Upper lobe of left lung (tissue), 6 donors: ENCODE measurements around the gene CFAP44. TPM values are rescaled to one million over a fixed set of nuclear protein-coding genes. Genes with fewer than 3 reads are reported as not detected.

Experiments
- ATAC-seq, 2 donors: fragments of 200-7000 bp; cut with Tn5 transposase; one replicate each; pipeline ENCODE4 v1.9.1; 2022; ENCODE audit warnings: mild to moderate bottlenecking in 2 of 2, moderate library complexity in 2 of 2; ENCODE audit not compliant: low FRiP score in 2 of 2
- DNase-seq, 2 donors: peaks; one replicate each; pipeline ENCODE4 v3.0.0-alpha.2; 2019 to 2020
- H3K27ac ChIP-seq, 4 donors: fragments of 200-600 bp; sonication (generic); one replicate each; pipeline ENCODE4 v1.5.1; 2016 to 2019
- H3K27me3 ChIP-seq, 4 donors: fragments of 200-600 bp; sonication (generic); one replicate each; pipeline ENCODE4 v1.5.1; 2017 to 2019
- H3K36me3 ChIP-seq, 4 donors: fragments of 200-600 bp; sonication (generic); one replicate each; pipeline ENCODE4 v1.5.1; 2016 to 2019
- H3K4me1 ChIP-seq, 4 donors: fragments of 200-600 bp; sonication (generic); one replicate each; pipeline ENCODE4 v1.5.1; 2018 to 2019
- H3K4me3 ChIP-seq, 4 donors: fragments of 200-600 bp; sonication (generic); one replicate each; pipeline ENCODE4 v1.5.1; 2017 to 2019; ENCODE audit warnings: mild to moderate bottlenecking in 2 of 4, moderate library complexity in 1 of 4
- H3K9me3 ChIP-seq, 4 donors: fragments of 200-600 bp; sonication (generic); one replicate each; pipeline ENCODE4 v1.5.1; 2018 to 2019
- CTCF ChIP-seq, 6 experiments: fragments of 450-650 bp in 4 of 6; fragments of 200-600 bp in 2 of 6; sonication (generic) in 2 of 6; IDR thresholded peaks; one replicate each; pipeline ENCODE4 v1.5.1; 2016 to 2019; ENCODE audit warnings: antibody characterized with exemption in 6 of 6
- EP300 ChIP-seq, 4 donors: sonication (generic); formaldehyde crosslinking; IDR thresholded peaks; one replicate each; pipeline ENCODE4 v1.5.1; 2017; ENCODE audit warnings: antibody characterized with exemption in 4 of 4, control low read depth in 2 of 4
- POLR2A ChIP-seq, 4 donors: fragments of 450-650 bp; IDR thresholded peaks; one replicate each; pipeline ENCODE4 v1.5.1; 2016 to 2017; ENCODE audit warnings: antibody characterized with exemption in 4 of 4, mild to moderate bottlenecking in 2 of 4
- POLR2AphosphoS5 ChIP-seq, 2 donors: sonication (generic); formaldehyde crosslinking; IDR thresholded peaks; one replicate each; pipeline ENCODE4 v1.5.1; 2017; ENCODE audit warnings: antibody characterized with exemption in 2 of 2
- WGBS, 2 donors: methylation state at CpG; one replicate each; pipeline ENCODE4 v1.1.5; 2017 to 2018; 5-methylcytosine and 5-hydroxymethylcytosine counted together
- total RNA-seq, 6 donors: library from RNA; depleted of rRNA in 4 of 6; stranded (reverse); fragments of >200 nt in 4 of 6; gene quantifications; one replicate each; pipeline versions ENCODE4 v1.1.0 to v1.2.1, GENCODE V29; 2016 to 2021
- donor health status: DM: no; HTN: no; CAD: no; lungs with moderate emphysema.
- donor health status: DM: no; HTN: yes; CAD: no; lungs with severe emphysema.

Gene CFAP44
- total RNA-seq, 6 donors from 2014 or later, result 6.5 to 54.9 (median 10.9) TPM

DNA sequence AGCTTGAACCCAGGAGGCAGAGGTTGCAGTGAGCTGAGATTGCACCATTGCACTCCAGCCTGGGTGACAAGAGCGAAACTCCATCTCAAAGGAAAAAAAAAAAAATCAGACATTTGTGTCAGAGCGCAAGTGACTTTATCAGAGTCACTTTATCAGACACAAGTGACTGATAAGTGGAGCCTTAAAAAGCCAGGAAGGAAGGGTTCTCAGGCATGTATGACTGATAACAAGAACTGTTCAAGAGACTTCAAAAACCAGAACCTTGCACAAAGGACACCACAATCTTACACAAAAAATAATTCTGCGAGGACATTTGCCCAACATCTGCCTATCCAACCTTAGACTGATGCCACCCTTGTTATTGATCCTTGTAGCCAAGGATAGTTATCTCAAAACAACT lies 13.3 kb upstream of the CFAP44 start:
- Histone ChIP-seq H3K4me1 (no peaks in the 10 kb centered on the region), H3K27me3 (no peaks in the 10 kb centered on the region), H3K27ac (no peak overlapping the region), H3K36me3 (peaks cover 6 to 56% (median 15%) of the 10 kb centered on the region in 4 donors), H3K4me3 (no peak overlapping the region), H3K9me3 (no peaks in the 10 kb centered on the region)
- whole genome bisulfite sequencing, 2 donors, result 58 to 60% methylated on average over 3 of the region's 3 CpGs
- ATAC-seq (no peak), DNase-seq (no peak)
- TF ChIP-seq CTCF (IDR thresholded peaks at IDR 0.05) (no peak), POLR2AphosphoS5 (IDR thresholded peaks at IDR 0.05) (no peak), POLR2A (IDR thresholded peaks at IDR 0.05) (no peak), EP300 (IDR thresholded peaks at IDR 0.05) (no peak)

DNA sequence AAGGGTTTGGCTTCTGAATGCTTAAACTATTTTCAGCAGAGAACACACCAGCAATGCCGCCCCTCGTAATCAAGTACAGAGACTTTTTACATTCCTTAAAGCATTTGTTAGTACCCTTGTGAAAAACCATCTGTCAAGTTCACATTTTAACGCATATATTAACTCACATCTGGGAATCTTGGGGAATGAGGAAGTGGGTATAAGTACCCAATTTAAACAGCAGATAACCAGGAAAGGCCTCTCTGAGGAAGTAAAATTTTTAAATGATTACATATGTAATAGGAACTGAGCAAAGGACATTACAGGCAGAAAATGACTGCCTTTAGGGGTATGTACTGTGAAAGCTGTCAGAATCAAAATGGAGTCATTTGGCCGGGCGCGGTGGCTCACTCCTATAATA lies 12.8 kb upstream of the CFAP44 start:
- no peak for ATAC-seq
- Histone ChIP-seq H3K4me3 (no peak overlapping the region), H3K27ac (no peak overlapping the region), H3K36me3 (peaks cover 6 to 59% (median 15%) of the 10 kb centered on the region in 4 donors), H3K27me3 (no peaks in the 10 kb centered on the region), H3K9me3 (no peaks in the 10 kb centered on the region), H3K4me1 (no peaks in the 10 kb centered on the region)
- WGBS, 2 donors, result 86 to 89% methylated on average over 6 of the region's 6 CpGs
- TF ChIP-seq POLR2A (IDR thresholded peaks at IDR 0.05) (no peak), EP300 (IDR thresholded peaks at IDR 0.05) (no peak), CTCF (IDR thresholded peaks at IDR 0.05) (no peak), POLR2AphosphoS5 (IDR thresholded peaks at IDR 0.05) (no peak)
- DNase-seq, result no peak

- Histone ChIP-seq H3K36me3 (peaks cover 0 to 57% (median 10%) of the 10 kb centered on the region in 4 donors), H3K4me3 (no peak overlapping the region)
Observed at GRCh38 chr3:113450911-113451310, 9.6 kb upstream of the CFAP44 start.

DNA sequence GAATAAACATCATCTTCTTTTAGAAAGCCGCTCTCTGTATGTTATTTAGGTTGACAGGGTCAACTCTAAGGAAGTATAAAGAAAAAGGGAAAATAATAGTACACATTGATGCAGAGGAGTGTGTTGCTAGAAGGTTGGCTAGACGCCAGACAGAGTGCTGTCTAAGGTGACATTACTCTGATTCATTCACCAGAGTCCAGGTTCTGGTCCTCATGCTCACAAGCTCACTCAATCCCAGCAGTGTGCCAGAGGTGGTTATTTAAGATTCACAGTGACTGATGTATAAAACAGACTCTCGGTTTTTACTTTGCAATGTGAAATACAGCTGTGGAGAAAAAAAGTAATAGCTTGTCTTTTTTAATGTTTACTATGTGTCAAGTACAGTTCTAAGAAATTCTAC lies 1.7 kb downstream of the CFAP44 start:
- Histone ChIP-seq H3K4me3 (no peak overlapping the region), H3K27me3 (no peaks in the 10 kb centered on the region), H3K4me1 (no peaks in the 10 kb centered on the region), H3K36me3 (peaks cover 0 to 6% (median 2%) of the 10 kb centered on the region in 4 donors), H3K27ac (no peak overlapping the region), H3K9me3 (no peaks in the 10 kb centered on the region)
- WGBS, 2 donors, result 92 to 94% methylated on average over 3 of the region's 3 CpGs
- TF ChIP-seq EP300 (IDR thresholded peaks at IDR 0.05), result no peak
- no peak for TF ChIP-seq POLR2AphosphoS5 (IDR thresholded peaks at IDR 0.05)
- no peak for TF ChIP-seq POLR2A (IDR thresholded peaks at IDR 0.05)
- TF ChIP-seq CTCF (IDR thresholded peaks at IDR 0.05), result no peak
- ATAC-seq, result no peak
- DNase-seq, result no peak

More at GRCh38 chr3:113450911-113451310, 9.6 kb upstream of the CFAP44 start:
- 97 to 100% methylated on average over 1 of the region's 1 CpG for WGBS, 2 donors
- no peaks in the 10 kb centered on the region for H3K9me3 ChIP-seq
- no peak for ATAC-seq
- no peaks in the 10 kb centered on the region for H3K27me3 ChIP-seq
- no peak overlapping the region for H3K27ac ChIP-seq
- DNase-seq, result no peak
- no peak for TF ChIP-seq CTCF (IDR thresholded peaks at IDR 0.05)
- no peak for TF ChIP-seq POLR2A (IDR thresholded peaks at IDR 0.05)
- TF ChIP-seq POLR2AphosphoS5 (IDR thresholded peaks at IDR 0.05), result no peak
- TF ChIP-seq EP300 (IDR thresholded peaks at IDR 0.05), result no peak
- no peaks in the 10 kb centered on the region for H3K4me1 ChIP-seq

- H3K4me3 ChIP-seq, result no peak overlapping the region
- H3K27me3 ChIP-seq, result no peaks in the 10 kb centered on the region
- no peaks in the 10 kb centered on the region for H3K9me3 ChIP-seq
- no peak overlapping the region for H3K27ac ChIP-seq
- H3K36me3 ChIP-seq, result peaks cover 0 to 3% (median 1%) of the 10 kb centered on the region in 4 donors
- DNase-seq, result no peak
- ATAC-seq, result no peak
- no peak for TF ChIP-seq POLR2AphosphoS5 (IDR thresholded peaks at IDR 0.05)
- no peak for TF ChIP-seq POLR2A (IDR thresholded peaks at IDR 0.05)
- TF ChIP-seq EP300 (IDR thresholded peaks at IDR 0.05), result no peak
- no peak for TF ChIP-seq CTCF (IDR thresholded peaks at IDR 0.05)
- H3K4me1 ChIP-seq, result no peaks in the 10 kb centered on the region
Observed at GRCh38 chr3:113438224-113438623, 3.1 kb downstream of the CFAP44 start.
